Panc1 (cell line): ENCODE results near the gene ADAM22.

Experiments
- POLR2AphosphoS5 ChIP-seq: IDR thresholded peaks from 2 replicates; pipeline ENCODE4 v1.6.1; 2012; ENCODE audit warnings: mild to moderate bottlenecking, low read depth, low read length, moderate library complexity
- SIN3A ChIP-seq: IDR thresholded peaks from 2 replicates; pipeline ENCODE4 v1.6.1; 2012; ENCODE audit warnings: low read depth, mild to moderate bottlenecking, low read length, moderate library complexity, borderline replicate concordance; ENCODE audit not compliant: insufficient read depth
- TF ChIP-seq, protein P1 (sequence below): fragments of 450-650 bp; IDR thresholded peaks from 2 replicates; pipeline ENCODE4 v1.5.1; 2017; ENCODE audit warnings: mild to moderate bottlenecking
- TF ChIP-seq, protein P2 (sequence below), 2 experiments: IDR thresholded peaks; 2 replicates each; pipeline ENCODE4 v1.6.1; 2011 to 2012; ENCODE audit warnings: low read depth in 2 of 2, control low read depth in 1 of 2, low read length in 1 of 2, mild to moderate bottlenecking in 1 of 2, moderate library complexity in 1 of 2; ENCODE audit not compliant: insufficient read depth in 1 of 2

GRCh38 chr7:87920578-87920977 is 13.5 kb upstream of the ADAM22 start:
- TF ChIP-seq, protein P1, sequence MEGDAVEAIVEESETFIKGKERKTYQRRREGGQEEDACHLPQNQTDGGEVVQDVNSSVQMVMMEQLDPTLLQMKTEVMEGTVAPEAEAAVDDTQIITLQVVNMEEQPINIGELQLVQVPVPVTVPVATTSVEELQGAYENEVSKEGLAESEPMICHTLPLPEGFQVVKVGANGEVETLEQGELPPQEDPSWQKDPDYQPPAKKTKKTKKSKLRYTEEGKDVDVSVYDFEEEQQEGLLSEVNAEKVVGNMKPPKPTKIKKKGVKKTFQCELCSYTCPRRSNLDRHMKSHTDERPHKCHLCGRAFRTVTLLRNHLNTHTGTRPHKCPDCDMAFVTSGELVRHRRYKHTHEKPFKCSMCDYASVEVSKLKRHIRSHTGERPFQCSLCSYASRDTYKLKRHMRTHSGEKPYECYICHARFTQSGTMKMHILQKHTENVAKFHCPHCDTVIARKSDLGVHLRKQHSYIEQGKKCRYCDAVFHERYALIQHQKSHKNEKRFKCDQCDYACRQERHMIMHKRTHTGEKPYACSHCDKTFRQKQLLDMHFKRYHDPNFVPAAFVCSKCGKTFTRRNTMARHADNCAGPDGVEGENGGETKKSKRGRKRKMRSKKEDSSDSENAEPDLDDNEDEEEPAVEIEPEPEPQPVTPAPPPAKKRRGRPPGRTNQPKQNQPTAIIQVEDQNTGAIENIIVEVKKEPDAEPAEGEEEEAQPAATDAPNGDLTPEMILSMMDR = no peak
- TF ChIP-seq, protein P2, sequence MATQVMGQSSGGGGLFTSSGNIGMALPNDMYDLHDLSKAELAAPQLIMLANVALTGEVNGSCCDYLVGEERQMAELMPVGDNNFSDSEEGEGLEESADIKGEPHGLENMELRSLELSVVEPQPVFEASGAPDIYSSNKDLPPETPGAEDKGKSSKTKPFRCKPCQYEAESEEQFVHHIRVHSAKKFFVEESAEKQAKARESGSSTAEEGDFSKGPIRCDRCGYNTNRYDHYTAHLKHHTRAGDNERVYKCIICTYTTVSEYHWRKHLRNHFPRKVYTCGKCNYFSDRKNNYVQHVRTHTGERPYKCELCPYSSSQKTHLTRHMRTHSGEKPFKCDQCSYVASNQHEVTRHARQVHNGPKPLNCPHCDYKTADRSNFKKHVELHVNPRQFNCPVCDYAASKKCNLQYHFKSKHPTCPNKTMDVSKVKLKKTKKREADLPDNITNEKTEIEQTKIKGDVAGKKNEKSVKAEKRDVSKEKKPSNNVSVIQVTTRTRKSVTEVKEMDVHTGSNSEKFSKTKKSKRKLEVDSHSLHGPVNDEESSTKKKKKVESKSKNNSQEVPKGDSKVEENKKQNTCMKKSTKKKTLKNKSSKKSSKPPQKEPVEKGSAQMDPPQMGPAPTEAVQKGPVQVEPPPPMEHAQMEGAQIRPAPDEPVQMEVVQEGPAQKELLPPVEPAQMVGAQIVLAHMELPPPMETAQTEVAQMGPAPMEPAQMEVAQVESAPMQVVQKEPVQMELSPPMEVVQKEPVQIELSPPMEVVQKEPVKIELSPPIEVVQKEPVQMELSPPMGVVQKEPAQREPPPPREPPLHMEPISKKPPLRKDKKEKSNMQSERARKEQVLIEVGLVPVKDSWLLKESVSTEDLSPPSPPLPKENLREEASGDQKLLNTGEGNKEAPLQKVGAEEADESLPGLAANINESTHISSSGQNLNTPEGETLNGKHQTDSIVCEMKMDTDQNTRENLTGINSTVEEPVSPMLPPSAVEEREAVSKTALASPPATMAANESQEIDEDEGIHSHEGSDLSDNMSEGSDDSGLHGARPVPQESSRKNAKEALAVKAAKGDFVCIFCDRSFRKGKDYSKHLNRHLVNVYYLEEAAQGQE (IDR thresholded peaks at IDR 0.05; ENCODE audit: insufficient read depth in 1 of 2, low read depth in 2 of 2, low read length in 1 of 2) = no peak
- TF ChIP-seq POLR2AphosphoS5 (no peak), SIN3A (no peak)
